Spleen (tissue), 7 donors: ENCODE results near the gene SHF.

ENCODE experiments used
- CTCF ChIP-seq, 11 experiments: fragments of 200-600 bp in 7 of 11; fragments of 450-650 bp in 4 of 11; sonication (generic) in 4 of 11; IDR thresholded peaks in 8 of 11; conservative IDR thresholded peaks in 3 of 11; 1 replicate in 7 of 11; 2 replicates in 4 of 11; pipeline versions ENCODE4 v1.4.0 to v1.8.0; 2016 to 2021; ENCODE audit warnings: antibody characterized with exemption in 11 of 11, inconsistent platforms in 4 of 11, mild to moderate bottlenecking in 1 of 11
- POLR2AphosphoS5 ChIP-seq, 3 donors: sonication (generic); formaldehyde crosslinking; IDR thresholded peaks; one replicate each; pipeline ENCODE4 v1.5.1; 2017; ENCODE audit warnings: antibody characterized with exemption in 3 of 3
- donor health status: DM: no; HTN: no; CAD: no; lungs with moderate emphysema.
- donor health status: DM: no; HTN: no; CAD: no.
- donor health status: DM: no; HTN: no; CAD: no.

DNA sequence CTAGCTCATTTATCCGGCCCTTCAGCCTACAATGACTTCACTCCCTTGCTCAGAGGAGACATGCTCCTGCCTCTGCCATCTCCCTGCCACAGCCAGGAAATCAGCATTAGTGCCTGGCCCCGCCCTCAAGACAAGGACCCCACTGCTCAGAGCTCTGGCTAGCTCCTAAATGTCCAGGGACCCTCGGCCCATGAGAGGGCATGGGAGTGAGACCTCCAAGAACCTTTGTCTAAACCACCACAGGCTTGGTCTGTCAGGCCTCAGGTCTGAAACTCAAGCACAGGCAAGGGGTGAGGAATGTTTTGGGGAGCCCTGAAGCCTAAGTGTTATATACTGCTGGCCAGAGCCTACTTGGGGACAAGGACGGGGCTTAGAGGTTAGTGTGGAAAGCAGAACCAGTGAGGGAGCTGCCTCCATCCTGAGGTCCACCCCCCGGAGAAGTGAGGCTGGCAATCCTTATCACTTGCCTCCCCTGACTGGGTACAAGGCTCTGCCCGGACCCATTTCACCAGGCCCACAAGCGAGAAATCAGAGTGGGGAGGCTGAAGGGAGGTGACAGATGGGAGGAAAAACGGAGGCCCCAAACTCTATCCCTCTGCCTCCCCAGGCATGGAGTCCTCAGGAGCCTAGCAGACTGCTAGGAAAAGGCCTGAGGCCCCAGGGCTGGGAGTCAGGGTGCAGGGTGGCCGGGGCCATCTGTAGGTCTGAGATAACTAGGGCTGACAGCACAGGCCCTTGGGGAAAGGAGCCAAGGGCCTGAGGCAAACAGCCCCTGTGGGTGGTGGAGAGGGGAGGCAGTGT is 18.8 kb downstream of the SHF start:
- TF ChIP-seq CTCF (IDR thresholded peaks at IDR 0.05 in 8 of 11, conservative IDR thresholded peaks at IDR 0.05 in 3 of 11) (no peak), POLR2AphosphoS5 (IDR thresholded peaks at IDR 0.05) (no peak)
